ENCODE measurements around the gene CARD11.

DNA sequence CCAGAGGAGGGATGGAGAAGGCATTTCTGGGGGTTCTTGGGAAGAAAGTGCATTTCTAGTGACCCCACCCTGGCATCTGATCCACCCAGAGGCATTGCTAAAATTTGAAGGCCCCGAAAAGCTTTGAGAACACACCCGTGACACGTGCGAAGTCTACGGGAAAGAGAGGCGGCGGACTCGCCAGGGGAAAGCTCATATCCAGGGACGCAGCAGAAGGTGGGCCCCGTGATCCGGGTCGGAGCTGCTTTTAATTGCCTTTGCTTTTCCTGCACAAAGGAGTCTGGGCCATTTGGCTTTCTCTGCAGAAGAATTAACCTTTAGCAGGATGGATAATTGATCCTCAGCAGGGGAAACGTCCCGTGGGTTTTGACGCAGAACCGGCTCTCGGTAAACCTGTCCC is 50.3 kb downstream of the CARD11 start:
- no peak for TF ChIP-seq TCF12 (IDR thresholded peaks at IDR 0.05)
- TF ChIP-seq TCF12 (CRISPR knock-in tag; IDR thresholded peaks at IDR 0.05): no peak
- TF ChIP-seq DPF2 (CRISPR knock-in tag; IDR thresholded peaks at IDR 0.05; ENCODE audit: borderline replicate concordance, low read depth): no peak
- no peak for TF ChIP-seq CHD2 (IDR thresholded peaks at IDR 0.05; ENCODE audit: low read depth, low read length)
- TF ChIP-seq, protein P1, sequence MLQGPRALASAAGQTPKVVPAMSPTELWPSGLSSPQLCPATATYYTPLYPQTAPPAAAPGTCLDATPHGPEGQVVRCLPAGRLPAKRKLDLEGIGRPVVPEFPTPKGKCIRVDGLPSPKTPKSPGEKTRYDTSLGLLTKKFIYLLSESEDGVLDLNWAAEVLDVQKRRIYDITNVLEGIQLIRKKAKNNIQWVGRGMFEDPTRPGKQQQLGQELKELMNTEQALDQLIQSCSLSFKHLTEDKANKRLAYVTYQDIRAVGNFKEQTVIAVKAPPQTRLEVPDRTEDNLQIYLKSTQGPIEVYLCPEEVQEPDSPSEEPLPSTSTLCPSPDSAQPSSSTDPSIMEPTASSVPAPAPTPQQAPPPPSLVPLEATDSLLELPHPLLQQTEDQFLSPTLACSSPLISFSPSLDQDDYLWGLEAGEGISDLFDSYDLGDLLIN (CRISPR knock-in tag; IDR thresholded peaks at IDR 0.05; ENCODE audit: borderline replicate concordance): no peak
- TF ChIP-seq, protein P2, sequence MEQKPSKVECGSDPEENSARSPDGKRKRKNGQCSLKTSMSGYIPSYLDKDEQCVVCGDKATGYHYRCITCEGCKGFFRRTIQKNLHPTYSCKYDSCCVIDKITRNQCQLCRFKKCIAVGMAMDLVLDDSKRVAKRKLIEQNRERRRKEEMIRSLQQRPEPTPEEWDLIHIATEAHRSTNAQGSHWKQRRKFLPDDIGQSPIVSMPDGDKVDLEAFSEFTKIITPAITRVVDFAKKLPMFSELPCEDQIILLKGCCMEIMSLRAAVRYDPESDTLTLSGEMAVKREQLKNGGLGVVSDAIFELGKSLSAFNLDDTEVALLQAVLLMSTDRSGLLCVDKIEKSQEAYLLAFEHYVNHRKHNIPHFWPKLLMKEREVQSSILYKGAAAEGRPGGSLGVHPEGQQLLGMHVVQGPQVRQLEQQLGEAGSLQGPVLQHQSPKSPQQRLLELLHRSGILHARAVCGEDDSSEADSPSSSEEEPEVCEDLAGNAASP (CRISPR knock-in tag; IDR thresholded peaks at IDR 0.05; ENCODE audit: borderline replicate concordance): no peak
- TF ChIP-seq, protein P3, sequence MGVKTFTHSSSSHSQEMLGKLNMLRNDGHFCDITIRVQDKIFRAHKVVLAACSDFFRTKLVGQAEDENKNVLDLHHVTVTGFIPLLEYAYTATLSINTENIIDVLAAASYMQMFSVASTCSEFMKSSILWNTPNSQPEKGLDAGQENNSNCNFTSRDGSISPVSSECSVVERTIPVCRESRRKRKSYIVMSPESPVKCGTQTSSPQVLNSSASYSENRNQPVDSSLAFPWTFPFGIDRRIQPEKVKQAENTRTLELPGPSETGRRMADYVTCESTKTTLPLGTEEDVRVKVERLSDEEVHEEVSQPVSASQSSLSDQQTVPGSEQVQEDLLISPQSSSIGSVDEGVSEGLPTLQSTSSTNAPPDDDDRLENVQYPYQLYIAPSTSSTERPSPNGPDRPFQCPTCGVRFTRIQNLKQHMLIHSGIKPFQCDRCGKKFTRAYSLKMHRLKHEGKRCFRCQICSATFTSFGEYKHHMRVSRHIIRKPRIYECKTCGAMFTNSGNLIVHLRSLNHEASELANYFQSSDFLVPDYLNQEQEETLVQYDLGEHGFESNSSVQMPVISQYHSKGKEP (CRISPR knock-in tag; IDR thresholded peaks at IDR 0.05): no peak
- TF ChIP-seq, protein P4, sequence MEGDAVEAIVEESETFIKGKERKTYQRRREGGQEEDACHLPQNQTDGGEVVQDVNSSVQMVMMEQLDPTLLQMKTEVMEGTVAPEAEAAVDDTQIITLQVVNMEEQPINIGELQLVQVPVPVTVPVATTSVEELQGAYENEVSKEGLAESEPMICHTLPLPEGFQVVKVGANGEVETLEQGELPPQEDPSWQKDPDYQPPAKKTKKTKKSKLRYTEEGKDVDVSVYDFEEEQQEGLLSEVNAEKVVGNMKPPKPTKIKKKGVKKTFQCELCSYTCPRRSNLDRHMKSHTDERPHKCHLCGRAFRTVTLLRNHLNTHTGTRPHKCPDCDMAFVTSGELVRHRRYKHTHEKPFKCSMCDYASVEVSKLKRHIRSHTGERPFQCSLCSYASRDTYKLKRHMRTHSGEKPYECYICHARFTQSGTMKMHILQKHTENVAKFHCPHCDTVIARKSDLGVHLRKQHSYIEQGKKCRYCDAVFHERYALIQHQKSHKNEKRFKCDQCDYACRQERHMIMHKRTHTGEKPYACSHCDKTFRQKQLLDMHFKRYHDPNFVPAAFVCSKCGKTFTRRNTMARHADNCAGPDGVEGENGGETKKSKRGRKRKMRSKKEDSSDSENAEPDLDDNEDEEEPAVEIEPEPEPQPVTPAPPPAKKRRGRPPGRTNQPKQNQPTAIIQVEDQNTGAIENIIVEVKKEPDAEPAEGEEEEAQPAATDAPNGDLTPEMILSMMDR (CRISPR knock-in tag; IDR thresholded peaks at IDR 0.05): no peak
- TF ChIP-seq, protein P5, sequence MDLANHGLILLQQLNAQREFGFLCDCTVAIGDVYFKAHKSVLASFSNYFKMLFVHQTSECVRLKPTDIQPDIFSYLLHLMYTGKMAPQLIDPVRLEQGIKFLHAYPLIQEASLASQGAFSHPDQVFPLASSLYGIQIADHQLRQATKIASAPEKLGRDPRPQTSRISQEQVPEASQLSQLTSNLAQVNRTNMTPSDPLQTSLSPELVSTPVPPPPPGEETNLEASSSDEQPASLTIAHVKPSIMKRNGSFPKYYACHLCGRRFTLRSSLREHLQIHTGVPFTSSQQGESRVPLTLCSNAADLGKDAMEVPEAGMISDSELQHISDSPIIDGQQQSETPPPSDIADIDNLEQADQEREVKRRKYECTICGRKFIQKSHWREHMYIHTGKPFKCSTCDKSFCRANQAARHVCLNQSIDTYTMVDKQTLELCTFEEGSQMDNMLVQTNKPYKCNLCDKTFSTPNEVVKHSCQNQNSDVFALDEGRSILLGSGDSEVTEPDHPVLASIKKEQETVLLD (CRISPR knock-in tag; IDR thresholded peaks at IDR 0.05; ENCODE audit: low read depth): no peak
- TF ChIP-seq KDM3A (CRISPR knock-in tag; IDR thresholded peaks at IDR 0.05; ENCODE audit: low read depth): no peak
- TF ChIP-seq, protein P6, sequence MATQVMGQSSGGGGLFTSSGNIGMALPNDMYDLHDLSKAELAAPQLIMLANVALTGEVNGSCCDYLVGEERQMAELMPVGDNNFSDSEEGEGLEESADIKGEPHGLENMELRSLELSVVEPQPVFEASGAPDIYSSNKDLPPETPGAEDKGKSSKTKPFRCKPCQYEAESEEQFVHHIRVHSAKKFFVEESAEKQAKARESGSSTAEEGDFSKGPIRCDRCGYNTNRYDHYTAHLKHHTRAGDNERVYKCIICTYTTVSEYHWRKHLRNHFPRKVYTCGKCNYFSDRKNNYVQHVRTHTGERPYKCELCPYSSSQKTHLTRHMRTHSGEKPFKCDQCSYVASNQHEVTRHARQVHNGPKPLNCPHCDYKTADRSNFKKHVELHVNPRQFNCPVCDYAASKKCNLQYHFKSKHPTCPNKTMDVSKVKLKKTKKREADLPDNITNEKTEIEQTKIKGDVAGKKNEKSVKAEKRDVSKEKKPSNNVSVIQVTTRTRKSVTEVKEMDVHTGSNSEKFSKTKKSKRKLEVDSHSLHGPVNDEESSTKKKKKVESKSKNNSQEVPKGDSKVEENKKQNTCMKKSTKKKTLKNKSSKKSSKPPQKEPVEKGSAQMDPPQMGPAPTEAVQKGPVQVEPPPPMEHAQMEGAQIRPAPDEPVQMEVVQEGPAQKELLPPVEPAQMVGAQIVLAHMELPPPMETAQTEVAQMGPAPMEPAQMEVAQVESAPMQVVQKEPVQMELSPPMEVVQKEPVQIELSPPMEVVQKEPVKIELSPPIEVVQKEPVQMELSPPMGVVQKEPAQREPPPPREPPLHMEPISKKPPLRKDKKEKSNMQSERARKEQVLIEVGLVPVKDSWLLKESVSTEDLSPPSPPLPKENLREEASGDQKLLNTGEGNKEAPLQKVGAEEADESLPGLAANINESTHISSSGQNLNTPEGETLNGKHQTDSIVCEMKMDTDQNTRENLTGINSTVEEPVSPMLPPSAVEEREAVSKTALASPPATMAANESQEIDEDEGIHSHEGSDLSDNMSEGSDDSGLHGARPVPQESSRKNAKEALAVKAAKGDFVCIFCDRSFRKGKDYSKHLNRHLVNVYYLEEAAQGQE (IDR thresholded peaks at IDR 0.05; ENCODE audit: borderline replicate concordance in 1 of 2, low read depth in 1 of 2, low read length in 2 of 2): no peak
- no peak for TF ChIP-seq POLR2AphosphoS5 (IDR thresholded peaks at IDR 0.05; ENCODE audit: low read depth, low read length)
- no peak for TF ChIP-seq ZBTB21 (CRISPR knock-in tag; IDR thresholded peaks at IDR 0.05)
- no peak for TF ChIP-seq TOE1 (CRISPR knock-in tag; IDR thresholded peaks at IDR 0.05)
- TF ChIP-seq, protein P7, sequence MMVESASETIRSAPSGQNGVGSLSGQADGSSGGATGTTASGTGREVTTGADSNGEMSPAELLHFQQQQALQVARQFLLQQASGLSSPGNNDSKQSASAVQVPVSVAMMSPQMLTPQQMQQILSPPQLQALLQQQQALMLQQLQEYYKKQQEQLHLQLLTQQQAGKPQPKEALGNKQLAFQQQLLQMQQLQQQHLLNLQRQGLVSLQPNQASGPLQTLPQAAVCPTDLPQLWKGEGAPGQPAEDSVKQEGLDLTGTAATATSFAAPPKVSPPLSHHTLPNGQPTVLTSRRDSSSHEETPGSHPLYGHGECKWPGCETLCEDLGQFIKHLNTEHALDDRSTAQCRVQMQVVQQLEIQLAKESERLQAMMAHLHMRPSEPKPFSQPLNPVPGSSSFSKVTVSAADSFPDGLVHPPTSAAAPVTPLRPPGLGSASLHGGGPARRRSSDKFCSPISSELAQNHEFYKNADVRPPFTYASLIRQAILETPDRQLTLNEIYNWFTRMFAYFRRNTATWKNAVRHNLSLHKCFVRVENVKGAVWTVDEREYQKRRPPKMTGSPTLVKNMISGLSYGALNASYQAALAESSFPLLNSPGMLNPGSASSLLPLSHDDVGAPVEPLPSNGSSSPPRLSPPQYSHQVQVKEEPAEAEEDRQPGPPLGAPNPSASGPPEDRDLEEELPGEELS (CRISPR knock-in tag; IDR thresholded peaks at IDR 0.05): no peak
